Measurements from ENCODE around the gene KBTBD2. TPM values are rescaled to one million over a fixed set of nuclear protein-coding genes. Genes with fewer than 3 reads are reported as not detected.

The KBTBD2 gene
- polyA plus RNA-seq, 1 donor from 2014 or later = 70.1 TPM

DNA sequence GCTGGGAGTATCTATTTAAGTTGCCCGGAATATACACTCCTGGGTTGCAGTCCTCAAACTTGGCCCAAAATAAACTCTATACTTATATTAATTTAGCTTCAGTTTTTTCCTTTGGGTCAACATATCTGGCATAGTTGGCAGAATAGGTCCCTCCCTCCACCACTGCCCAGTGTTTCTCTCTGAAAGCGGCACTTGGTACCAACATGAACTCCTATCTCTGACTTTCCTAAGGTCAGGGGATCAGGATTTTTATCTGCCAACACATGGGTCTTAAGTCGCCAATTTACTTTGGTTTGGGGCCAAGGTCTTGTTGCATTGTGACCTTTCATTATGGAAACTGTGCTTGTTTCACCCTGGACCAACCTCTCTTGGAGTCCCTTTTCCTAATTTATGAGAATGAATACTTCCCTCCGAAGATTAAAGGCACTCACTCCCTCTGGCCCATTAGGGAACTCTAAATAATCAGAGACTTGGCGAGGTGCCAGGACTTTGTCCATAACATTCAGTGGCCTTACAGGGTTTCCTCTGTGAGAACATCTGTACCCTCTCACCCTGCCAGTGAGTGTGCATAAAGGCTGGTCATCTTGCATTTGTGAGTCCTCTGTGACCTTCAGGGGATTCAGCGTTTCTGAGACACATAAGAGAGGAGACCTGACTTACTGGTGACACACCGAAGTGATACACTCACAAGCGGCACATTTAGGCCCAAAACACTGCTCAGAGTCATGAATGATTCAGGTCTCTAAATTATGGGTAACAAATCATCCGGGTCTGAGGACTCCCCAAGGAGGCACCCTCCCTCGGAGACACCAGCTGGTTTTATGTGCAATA, 46.0 kb upstream of the KBTBD2 start:
- Histone ChIP-seq H3K27me3 (ENCODE audit: insufficient read depth, low read depth, low read length) (no peaks in the 10 kb centered on the region), H3K4me2 (ENCODE audit: low read length) (no peak overlapping the region), H3K27ac (ENCODE audit: low read length) (no peak overlapping the region)

DNA sequence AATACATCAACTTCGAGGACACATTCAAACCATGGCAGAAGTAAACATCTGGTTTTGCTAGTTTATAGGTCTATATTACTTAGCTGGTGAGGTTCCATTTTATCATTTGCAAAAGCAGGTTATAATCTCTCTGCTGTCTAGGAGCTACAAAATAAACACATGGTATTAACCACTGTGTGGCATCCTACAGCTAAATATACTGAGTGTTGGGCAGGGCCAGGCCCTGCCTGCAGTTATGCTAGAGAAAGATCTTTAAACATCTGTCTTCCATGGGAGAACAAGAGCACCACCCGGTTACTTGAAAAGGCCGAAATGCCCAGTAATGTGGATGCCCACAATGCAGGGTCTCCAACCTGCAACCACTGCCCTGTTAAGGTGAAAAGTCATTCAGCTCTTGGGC, 45.1 kb upstream of the KBTBD2 start:
- no peak overlapping the region for H2AFZ ChIP-seq (ENCODE audit: low read depth, low read length)
- H3K27ac ChIP-seq (ENCODE audit: low read length) = no peak overlapping the region
- H3K27me3 ChIP-seq (ENCODE audit: insufficient read depth, low read depth, low read length) = no peaks in the 10 kb centered on the region
- no peak for TF ChIP-seq TAF1 (IDR thresholded peaks at IDR 0.05; ENCODE audit: low read depth)
- TF ChIP-seq, protein P1, sequence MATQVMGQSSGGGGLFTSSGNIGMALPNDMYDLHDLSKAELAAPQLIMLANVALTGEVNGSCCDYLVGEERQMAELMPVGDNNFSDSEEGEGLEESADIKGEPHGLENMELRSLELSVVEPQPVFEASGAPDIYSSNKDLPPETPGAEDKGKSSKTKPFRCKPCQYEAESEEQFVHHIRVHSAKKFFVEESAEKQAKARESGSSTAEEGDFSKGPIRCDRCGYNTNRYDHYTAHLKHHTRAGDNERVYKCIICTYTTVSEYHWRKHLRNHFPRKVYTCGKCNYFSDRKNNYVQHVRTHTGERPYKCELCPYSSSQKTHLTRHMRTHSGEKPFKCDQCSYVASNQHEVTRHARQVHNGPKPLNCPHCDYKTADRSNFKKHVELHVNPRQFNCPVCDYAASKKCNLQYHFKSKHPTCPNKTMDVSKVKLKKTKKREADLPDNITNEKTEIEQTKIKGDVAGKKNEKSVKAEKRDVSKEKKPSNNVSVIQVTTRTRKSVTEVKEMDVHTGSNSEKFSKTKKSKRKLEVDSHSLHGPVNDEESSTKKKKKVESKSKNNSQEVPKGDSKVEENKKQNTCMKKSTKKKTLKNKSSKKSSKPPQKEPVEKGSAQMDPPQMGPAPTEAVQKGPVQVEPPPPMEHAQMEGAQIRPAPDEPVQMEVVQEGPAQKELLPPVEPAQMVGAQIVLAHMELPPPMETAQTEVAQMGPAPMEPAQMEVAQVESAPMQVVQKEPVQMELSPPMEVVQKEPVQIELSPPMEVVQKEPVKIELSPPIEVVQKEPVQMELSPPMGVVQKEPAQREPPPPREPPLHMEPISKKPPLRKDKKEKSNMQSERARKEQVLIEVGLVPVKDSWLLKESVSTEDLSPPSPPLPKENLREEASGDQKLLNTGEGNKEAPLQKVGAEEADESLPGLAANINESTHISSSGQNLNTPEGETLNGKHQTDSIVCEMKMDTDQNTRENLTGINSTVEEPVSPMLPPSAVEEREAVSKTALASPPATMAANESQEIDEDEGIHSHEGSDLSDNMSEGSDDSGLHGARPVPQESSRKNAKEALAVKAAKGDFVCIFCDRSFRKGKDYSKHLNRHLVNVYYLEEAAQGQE (IDR thresholded peaks at IDR 0.05; ENCODE audit: borderline replicate concordance) = no peak
- no peak for TF ChIP-seq RAD21 (conservative IDR thresholded peaks at IDR 0.05)
- no peak for TF ChIP-seq SMC3 (conservative IDR thresholded peaks at IDR 0.05; ENCODE audit: poor library complexity)
- no peak overlapping the region for H3K4me3 ChIP-seq (ENCODE audit: low read length)
- no peaks in the 10 kb centered on the region for H3K9me2 ChIP-seq (ENCODE audit: insufficient read depth, low read length)
- no peaks in the 10 kb centered on the region for H4K20me1 ChIP-seq (ENCODE audit: insufficient read depth)
- no peaks in the 10 kb centered on the region for H3K9me3 ChIP-seq (ENCODE audit: low read length)
- no peaks in the 10 kb centered on the region for H3F3A ChIP-seq (ENCODE audit: insufficient read depth, low read length, poor library complexity, severe bottlenecking)
- H3K9ac ChIP-seq (ENCODE audit: low read length) = no peak overlapping the region
- no peaks in the 10 kb centered on the region for H3K36me3 ChIP-seq (ENCODE audit: insufficient read depth, low read length)
- H3K79me2 ChIP-seq (replicated peaks; ENCODE audit: insufficient read depth, low read length) = peaks cover 19% of the 10 kb centered on the region
- H3K4me2 ChIP-seq (ENCODE audit: low read length) = no peak overlapping the region

More for the DNA sequence above, 46.0 kb upstream of the KBTBD2 start:
- Histone ChIP-seq H3K4me3 (ENCODE audit: low read length) (no peak overlapping the region), H3K9ac (ENCODE audit: low read length) (no peak overlapping the region), H2AFZ (ENCODE audit: low read depth, low read length) (no peak overlapping the region), H3K9me3 (ENCODE audit: low read length) (no peaks in the 10 kb centered on the region), H4K20me1 (ENCODE audit: insufficient read depth) (no peaks in the 10 kb centered on the region), H3F3A (ENCODE audit: insufficient read depth, low read length, poor library complexity, severe bottlenecking) (peaks cover 5% of the 10 kb centered on the region), H3K79me2 (replicated peaks; ENCODE audit: insufficient read depth, low read length) (peaks cover 25% of the 10 kb centered on the region), H3K36me3 (ENCODE audit: insufficient read depth, low read length) (no peaks in the 10 kb centered on the region), H3K9me2 (ENCODE audit: insufficient read depth, low read length) (no peaks in the 10 kb centered on the region)
- no peak for TF ChIP-seq EP300 (conservative IDR thresholded peaks at IDR 0.05; ENCODE audit: poor library complexity, severe bottlenecking)
- no peak for TF ChIP-seq EZH2 (IDR thresholded peaks at IDR 0.05; ENCODE audit: borderline replicate concordance, insufficient read depth, low read length, poor library complexity, severe bottlenecking)
- no peak for TF ChIP-seq SMC3 (conservative IDR thresholded peaks at IDR 0.05; ENCODE audit: poor library complexity)
- no peak for TF ChIP-seq POLR2AphosphoS5 (IDR thresholded peaks at IDR 0.05)
- no peak for TF ChIP-seq RAD21 (conservative IDR thresholded peaks at IDR 0.05)
- TF ChIP-seq, protein P2, sequence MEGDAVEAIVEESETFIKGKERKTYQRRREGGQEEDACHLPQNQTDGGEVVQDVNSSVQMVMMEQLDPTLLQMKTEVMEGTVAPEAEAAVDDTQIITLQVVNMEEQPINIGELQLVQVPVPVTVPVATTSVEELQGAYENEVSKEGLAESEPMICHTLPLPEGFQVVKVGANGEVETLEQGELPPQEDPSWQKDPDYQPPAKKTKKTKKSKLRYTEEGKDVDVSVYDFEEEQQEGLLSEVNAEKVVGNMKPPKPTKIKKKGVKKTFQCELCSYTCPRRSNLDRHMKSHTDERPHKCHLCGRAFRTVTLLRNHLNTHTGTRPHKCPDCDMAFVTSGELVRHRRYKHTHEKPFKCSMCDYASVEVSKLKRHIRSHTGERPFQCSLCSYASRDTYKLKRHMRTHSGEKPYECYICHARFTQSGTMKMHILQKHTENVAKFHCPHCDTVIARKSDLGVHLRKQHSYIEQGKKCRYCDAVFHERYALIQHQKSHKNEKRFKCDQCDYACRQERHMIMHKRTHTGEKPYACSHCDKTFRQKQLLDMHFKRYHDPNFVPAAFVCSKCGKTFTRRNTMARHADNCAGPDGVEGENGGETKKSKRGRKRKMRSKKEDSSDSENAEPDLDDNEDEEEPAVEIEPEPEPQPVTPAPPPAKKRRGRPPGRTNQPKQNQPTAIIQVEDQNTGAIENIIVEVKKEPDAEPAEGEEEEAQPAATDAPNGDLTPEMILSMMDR (IDR thresholded peaks at IDR 0.05; ENCODE audit: poor library complexity, severe bottlenecking) = no peak
- TF ChIP-seq, protein P1 (IDR thresholded peaks at IDR 0.05; ENCODE audit: borderline replicate concordance) = no peak
- no peak for TF ChIP-seq MXI1 (conservative IDR thresholded peaks at IDR 0.05; ENCODE audit: poor library complexity, severe bottlenecking)
- no peak for TF ChIP-seq TAF1 (IDR thresholded peaks at IDR 0.05; ENCODE audit: low read depth)
